HepG2 (cell line): ENCODE data around the gene KLB. TPM values are rescaled to one million over a fixed set of nuclear protein-coding genes. Genes with fewer than 3 reads are reported as not detected.

Source experiments
- ATF1 ChIP-seq: IDR thresholded peaks from 2 replicates; pipeline ENCODE4 v1.6.1; 2016; ENCODE audit warnings: mild to moderate bottlenecking, control low read depth
- FOSL2 ChIP-seq: sonication (generic); formaldehyde crosslinking; IDR thresholded peaks from 2 replicates; pipeline ENCODE4 v1.4.0; 2020; ENCODE audit warnings: missing genetic modification reagents
- GATA4 ChIP-seq: sonication (generic); IDR thresholded peaks from 2 replicates; pipeline ENCODE4 v1.6.1; 2016; ENCODE audit warnings: antibody characterized with exemption, low read depth, borderline replicate concordance
- HMGA1 ChIP-seq: sonication (generic); formaldehyde crosslinking; conservative IDR thresholded peaks from 2 replicates; pipeline ENCODE4 v1.4.0; 2020; ENCODE audit warnings: missing genetic modification reagents
- IRF2 ChIP-seq: IDR thresholded peaks from 2 replicates; pipeline ENCODE4 v1.6.1; 2018; ENCODE audit warnings: missing genetic modification reagents, missing compliant biosample characterization
- KDM2A ChIP-seq: sonication (generic); formaldehyde crosslinking; IDR thresholded peaks from 2 replicates; pipeline ENCODE4 v1.4.0; 2020; ENCODE audit warnings: low read depth, missing genetic modification reagents, borderline replicate concordance
- KDM4B ChIP-seq: sonication (generic); formaldehyde crosslinking; IDR thresholded peaks from 2 replicates; pipeline ENCODE4 v1.4.0; 2020; ENCODE audit warnings: missing genetic modification reagents
- MIER2 ChIP-seq: IDR thresholded peaks from 2 replicates; pipeline ENCODE4 v1.6.1; 2016; ENCODE audit warnings: missing biosample characterization, missing genetic modification reagents
- NFKBIZ ChIP-seq: IDR thresholded peaks from 2 replicates; pipeline ENCODE4 v1.6.1; 2018; ENCODE audit warnings: missing genetic modification reagents, missing compliant biosample characterization
- RFX3 ChIP-seq: IDR thresholded peaks from 2 replicates; pipeline ENCODE4 v1.6.1; 2016; ENCODE audit warnings: missing biosample characterization, missing genetic modification reagents
- RFXANK ChIP-seq: IDR thresholded peaks from 2 replicates; pipeline ENCODE4 v1.6.1; 2016
- ZBTB20 ChIP-seq: sonication (generic); formaldehyde crosslinking; IDR thresholded peaks from 2 replicates; pipeline ENCODE4 v1.8.1; 2023; ENCODE audit warnings: missing genetic modification reagents, low read depth, mild to moderate bottlenecking, borderline replicate concordance
- ZEB1 ChIP-seq: IDR thresholded peaks from 2 replicates; pipeline ENCODE4 v1.6.1; 2012; ENCODE audit warnings: mild to moderate bottlenecking, low read depth, inconsistent platforms; ENCODE audit not compliant: insufficient replicate concordance
- ZNF292 ChIP-seq: sonication (generic); formaldehyde crosslinking; IDR thresholded peaks from 2 replicates; pipeline ENCODE4 v1.8.1; 2022; ENCODE audit warnings: mild to moderate bottlenecking, low read depth, missing genetic modification reagents, borderline replicate concordance
- ZNF367 ChIP-seq: sonication (generic); formaldehyde crosslinking; IDR thresholded peaks from 2 replicates; pipeline ENCODE4 v1.4.0; 2020; ENCODE audit warnings: missing genetic modification reagents, borderline replicate concordance
- polyA plus RNA-seq, 8 experiments: library from polyadenylated mRNA; depleted of rRNA in 3 of 8; stranded (reverse) in 7 of 8; unstranded in 1 of 8; fragments of >200 nt; fragmentation: Illumina TruSeq in 4 of 8; extraction: Trizol in 4 of 8; gene quantifications; 2 replicates each; pipeline versions ENCODE4 v1.2.1 to v1.2.3, GENCODE V29; 2011 to 2016; ENCODE audit warnings: low read depth in 4 of 8, missing spikeins in 1 of 8, mixed read lengths in 1 of 8; ENCODE audit not compliant: insufficient read depth in 1 of 8
- total RNA-seq, 5 experiments: library from RNA; depleted of rRNA; stranded (reverse); fragments of >200 nt; fragmentation: Illumina TruSeq; extraction: Trizol; gene quantifications; 2 replicates each; pipeline ENCODE4 v1.2.3, GENCODE V29; 2016; ENCODE audit warnings: low read depth in 1 of 5
- TF ChIP-seq, protein P1 (sequence below): IDR thresholded peaks from 2 replicates; pipeline ENCODE4 v1.6.1; 2016; ENCODE audit warnings: low read depth, control low read depth
- TF ChIP-seq, protein P2 (sequence below): IDR thresholded peaks from 2 replicates; pipeline ENCODE4 v1.6.1; 2012; ENCODE audit warnings: inconsistent platforms
- TF ChIP-seq, protein P3 (sequence below): IDR thresholded peaks from 2 replicates; pipeline ENCODE4 v1.6.1; 2016; ENCODE audit warnings: low read depth, missing genetic modification reagents, missing compliant biosample characterization
- TF ChIP-seq, protein P4 (sequence below): sonication (generic); formaldehyde crosslinking; IDR thresholded peaks from 2 replicates; pipeline ENCODE4 v1.9.0; 2021; ENCODE audit warnings: missing genetic modification reagents, borderline replicate concordance

KLB gene
- total and polyA plus RNA-seq, 2 of the 13 experiments (the other 11 are each of a cell fraction or from before 2014, with no cell fraction given): 25.3 to 82.0 TPM

DNA sequence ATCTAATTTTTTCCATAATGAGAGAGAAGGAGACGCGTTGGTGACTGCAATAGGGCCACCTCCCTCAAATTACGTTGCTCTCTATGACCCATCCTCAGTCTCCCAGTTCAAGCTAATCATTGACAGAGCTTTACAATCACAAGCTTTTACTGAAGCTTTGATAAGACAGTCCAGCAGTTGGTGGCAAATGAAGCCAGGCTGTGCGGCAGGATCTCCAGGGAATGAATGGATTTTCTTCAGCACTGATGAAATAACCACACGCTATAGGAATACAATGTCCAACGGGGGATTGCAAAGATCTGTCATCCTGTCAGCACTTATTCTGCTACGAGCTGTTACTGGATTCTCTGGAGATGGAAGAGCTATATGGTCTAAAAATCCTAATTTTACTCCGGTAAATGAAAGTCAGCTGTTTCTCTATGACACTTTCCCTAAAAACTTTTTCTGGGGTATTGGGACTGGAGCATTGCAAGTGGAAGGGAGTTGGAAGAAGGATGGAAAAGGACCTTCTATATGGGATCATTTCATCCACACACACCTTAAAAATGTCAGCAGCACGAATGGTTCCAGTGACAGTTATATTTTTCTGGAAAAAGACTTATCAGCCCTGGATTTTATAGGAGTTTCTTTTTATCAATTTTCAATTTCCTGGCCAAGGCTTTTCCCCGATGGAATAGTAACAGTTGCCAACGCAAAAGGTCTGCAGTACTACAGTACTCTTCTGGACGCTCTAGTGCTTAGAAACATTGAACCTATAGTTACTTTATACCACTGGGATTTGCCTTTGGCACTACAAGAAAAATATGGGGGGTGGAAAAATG is at the start of gene KLB (continued):
- TF ChIP-seq MIER2 (CRISPR knock-in tag): peak; percentile 54; the same call in 1 of the 2 replicates
- TF ChIP-seq ZNF292 (CRISPR knock-in tag): peak; percentile 83
- peak; percentile 84 for TF ChIP-seq IRF2
- peak; percentile 69 for TF ChIP-seq FOSL2 (CRISPR knock-in tag)
- TF ChIP-seq GATA4: peak; percentile 88; the same call in 1 of the 2 replicates
- TF ChIP-seq KDM4B (CRISPR knock-in tag): 0 out of 2 replicates have a peak, but pooled peaks have one; percentile 35
- TF ChIP-seq ZBTB20 (CRISPR knock-in tag): peak; percentile 63; the same call in 1 of the 2 replicates
- TF ChIP-seq, protein P1, sequence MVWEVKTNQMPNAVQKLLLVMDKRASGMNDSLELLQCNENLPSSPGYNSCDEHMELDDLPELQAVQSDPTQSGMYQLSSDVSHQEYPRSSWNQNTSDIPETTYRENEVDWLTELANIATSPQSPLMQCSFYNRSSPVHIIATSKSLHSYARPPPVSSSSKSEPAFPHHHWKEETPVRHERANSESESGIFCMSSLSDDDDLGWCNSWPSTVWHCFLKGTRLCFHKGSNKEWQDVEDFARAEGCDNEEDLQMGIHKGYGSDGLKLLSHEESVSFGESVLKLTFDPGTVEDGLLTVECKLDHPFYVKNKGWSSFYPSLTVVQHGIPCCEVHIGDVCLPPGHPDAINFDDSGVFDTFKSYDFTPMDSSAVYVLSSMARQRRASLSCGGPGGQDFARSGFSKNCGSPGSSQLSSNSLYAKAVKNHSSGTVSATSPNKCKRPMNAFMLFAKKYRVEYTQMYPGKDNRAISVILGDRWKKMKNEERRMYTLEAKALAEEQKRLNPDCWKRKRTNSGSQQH: peak; percentile 83; the same call in 1 of the 2 replicates
- no peak for TF ChIP-seq RFX3 (CRISPR knock-in tag)
- TF ChIP-seq, protein P2, sequence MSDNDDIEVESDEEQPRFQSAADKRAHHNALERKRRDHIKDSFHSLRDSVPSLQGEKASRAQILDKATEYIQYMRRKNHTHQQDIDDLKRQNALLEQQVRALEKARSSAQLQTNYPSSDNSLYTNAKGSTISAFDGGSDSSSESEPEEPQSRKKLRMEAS: peak; percentile 29
- TF ChIP-seq ZNF367 (CRISPR knock-in tag): no peak
- TF ChIP-seq ATF1: peak; percentile 69; the same call in 1 of the 2 replicates
- peak; percentile 87 for TF ChIP-seq KDM2A (CRISPR knock-in tag)
- no peak for TF ChIP-seq HMGA1 (CRISPR knock-in tag)
- TF ChIP-seq, protein P3, sequence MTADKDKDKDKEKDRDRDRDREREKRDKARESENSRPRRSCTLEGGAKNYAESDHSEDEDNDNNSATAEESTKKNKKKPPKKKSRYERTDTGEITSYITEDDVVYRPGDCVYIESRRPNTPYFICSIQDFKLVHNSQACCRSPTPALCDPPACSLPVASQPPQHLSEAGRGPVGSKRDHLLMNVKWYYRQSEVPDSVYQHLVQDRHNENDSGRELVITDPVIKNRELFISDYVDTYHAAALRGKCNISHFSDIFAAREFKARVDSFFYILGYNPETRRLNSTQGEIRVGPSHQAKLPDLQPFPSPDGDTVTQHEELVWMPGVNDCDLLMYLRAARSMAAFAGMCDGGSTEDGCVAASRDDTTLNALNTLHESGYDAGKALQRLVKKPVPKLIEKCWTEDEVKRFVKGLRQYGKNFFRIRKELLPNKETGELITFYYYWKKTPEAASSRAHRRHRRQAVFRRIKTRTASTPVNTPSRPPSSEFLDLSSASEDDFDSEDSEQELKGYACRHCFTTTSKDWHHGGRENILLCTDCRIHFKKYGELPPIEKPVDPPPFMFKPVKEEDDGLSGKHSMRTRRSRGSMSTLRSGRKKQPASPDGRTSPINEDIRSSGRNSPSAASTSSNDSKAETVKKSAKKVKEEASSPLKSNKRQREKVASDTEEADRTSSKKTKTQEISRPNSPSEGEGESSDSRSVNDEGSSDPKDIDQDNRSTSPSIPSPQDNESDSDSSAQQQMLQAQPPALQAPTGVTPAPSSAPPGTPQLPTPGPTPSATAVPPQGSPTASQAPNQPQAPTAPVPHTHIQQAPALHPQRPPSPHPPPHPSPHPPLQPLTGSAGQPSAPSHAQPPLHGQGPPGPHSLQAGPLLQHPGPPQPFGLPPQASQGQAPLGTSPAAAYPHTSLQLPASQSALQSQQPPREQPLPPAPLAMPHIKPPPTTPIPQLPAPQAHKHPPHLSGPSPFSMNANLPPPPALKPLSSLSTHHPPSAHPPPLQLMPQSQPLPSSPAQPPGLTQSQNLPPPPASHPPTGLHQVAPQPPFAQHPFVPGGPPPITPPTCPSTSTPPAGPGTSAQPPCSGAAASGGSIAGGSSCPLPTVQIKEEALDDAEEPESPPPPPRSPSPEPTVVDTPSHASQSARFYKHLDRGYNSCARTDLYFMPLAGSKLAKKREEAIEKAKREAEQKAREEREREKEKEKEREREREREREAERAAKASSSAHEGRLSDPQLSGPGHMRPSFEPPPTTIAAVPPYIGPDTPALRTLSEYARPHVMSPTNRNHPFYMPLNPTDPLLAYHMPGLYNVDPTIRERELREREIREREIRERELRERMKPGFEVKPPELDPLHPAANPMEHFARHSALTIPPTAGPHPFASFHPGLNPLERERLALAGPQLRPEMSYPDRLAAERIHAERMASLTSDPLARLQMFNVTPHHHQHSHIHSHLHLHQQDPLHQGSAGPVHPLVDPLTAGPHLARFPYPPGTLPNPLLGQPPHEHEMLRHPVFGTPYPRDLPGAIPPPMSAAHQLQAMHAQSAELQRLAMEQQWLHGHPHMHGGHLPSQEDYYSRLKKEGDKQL: 0 out of 2 replicates have a peak, but pooled peaks have one; percentile 32
- TF ChIP-seq, protein P4, sequence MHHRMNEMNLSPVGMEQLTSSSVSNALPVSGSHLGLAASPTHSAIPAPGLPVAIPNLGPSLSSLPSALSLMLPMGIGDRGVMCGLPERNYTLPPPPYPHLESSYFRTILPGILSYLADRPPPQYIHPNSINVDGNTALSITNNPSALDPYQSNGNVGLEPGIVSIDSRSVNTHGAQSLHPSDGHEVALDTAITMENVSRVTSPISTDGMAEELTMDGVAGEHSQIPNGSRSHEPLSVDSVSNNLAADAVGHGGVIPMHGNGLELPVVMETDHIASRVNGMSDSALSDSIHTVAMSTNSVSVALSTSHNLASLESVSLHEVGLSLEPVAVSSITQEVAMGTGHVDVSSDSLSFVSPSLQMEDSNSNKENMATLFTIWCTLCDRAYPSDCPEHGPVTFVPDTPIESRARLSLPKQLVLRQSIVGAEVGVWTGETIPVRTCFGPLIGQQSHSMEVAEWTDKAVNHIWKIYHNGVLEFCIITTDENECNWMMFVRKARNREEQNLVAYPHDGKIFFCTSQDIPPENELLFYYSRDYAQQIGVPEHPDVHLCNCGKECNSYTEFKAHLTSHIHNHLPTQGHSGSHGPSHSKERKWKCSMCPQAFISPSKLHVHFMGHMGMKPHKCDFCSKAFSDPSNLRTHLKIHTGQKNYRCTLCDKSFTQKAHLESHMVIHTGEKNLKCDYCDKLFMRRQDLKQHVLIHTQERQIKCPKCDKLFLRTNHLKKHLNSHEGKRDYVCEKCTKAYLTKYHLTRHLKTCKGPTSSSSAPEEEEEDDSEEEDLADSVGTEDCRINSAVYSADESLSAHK (CRISPR knock-in tag): no peak
- TF ChIP-seq NFKBIZ (CRISPR knock-in tag): peak; percentile 70; the same call in 1 of the 2 replicates
- peak; percentile 54 for TF ChIP-seq ZEB1
- TF ChIP-seq RFXANK (CRISPR knock-in tag): no peak
